HFFc6 (cell line): ENCODE data around the gene VIPR2. TPM values are rescaled to one million over a fixed set of nuclear protein-coding genes. Genes with fewer than 3 reads are reported as not detected.

Experiments used
- DNase-seq: peaks from one replicate; pipeline ENCODE4 v3.0.0-alpha.2; 2018
- H3K27ac Mint-ChIP-seq: 2 replicates; pipeline ENCODE4 v1.8.0; 2020; ENCODE audit warnings: mild to moderate bottlenecking, mixed read lengths
- H3K27me3 Mint-ChIP-seq: 2 replicates; pipeline ENCODE4 v1.8.0; 2021; ENCODE audit warnings: mild to moderate bottlenecking, moderate library complexity, mixed read lengths; ENCODE audit not compliant: insufficient read depth
- H3K36me3 Mint-ChIP-seq: 2 replicates; pipeline ENCODE4 v1.8.0; 2021; ENCODE audit warnings: low read depth, mixed read lengths
- H3K4me1 Mint-ChIP-seq: 2 replicates; pipeline ENCODE4 v1.8.0; 2020; ENCODE audit warnings: low read depth, mixed read lengths
- H3K4me3 Mint-ChIP-seq: 2 replicates; pipeline ENCODE4 v1.8.0; 2020; ENCODE audit warnings: mild to moderate bottlenecking, moderate library complexity, mixed read lengths
- H3K9me3 Mint-ChIP-seq: 2 replicates; pipeline ENCODE4 v1.8.0; 2020; ENCODE audit warnings: mild to moderate bottlenecking, mixed read lengths
- total RNA-seq, 6 experiments: library from RNA; stranded (reverse); fragmentation: NEBNext Ultra II Directional; extraction: Animal tissue kit (Norgen Biotek cat#: 25700); gene quantifications; 2 replicates in 1 of 6; 3 replicates in 5 of 6; pipeline ENCODE4 v1.2.3, GENCODE V29; 2021
- TF ChIP-seq, protein P1 (sequence below): fragments of 200-600 bp; sonication (generic); IDR thresholded peaks from 2 replicates; pipeline ENCODE4 v1.5.0; 2021; ENCODE audit warnings: antibody characterized with exemption, mild to moderate bottlenecking

The VIPR2 gene
- total RNA-seq, 6 experiments from 2014 or later: not detected

DNA sequence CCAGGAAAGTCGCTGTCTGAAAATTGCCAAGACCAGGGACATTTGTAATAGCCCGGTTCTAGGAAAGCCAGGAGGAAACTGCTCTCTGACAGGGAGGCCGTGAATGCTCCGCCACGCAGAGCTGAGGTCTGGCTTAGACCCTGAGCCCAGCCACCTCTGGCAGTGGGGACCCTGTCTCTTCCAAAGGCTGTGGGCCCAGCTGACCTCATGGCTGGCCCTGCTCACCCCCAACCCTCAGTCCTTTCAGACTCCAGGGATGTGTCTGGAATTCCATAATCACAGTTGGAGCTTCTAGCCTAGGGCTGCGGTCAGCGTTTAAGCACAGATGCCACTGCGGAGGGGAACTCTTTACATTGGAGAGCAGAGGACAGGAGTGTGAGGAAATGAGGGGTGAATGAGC lies 6.6 kb upstream of the VIPR2 start:
- Mint-ChIP-seq H3K36me3 (peaks cover 5% of the 10 kb centered on the region; the same call in 1 of the 2 replicates), H3K27ac (no peak overlapping the region), H3K4me1 (no peaks in the 10 kb centered on the region), H3K27me3 (no peaks in the 10 kb centered on the region), H3K4me3 (no peak overlapping the region), H3K9me3 (peaks cover 49% of the 10 kb centered on the region)
- DNase-seq: no peak
- TF ChIP-seq, protein P1, sequence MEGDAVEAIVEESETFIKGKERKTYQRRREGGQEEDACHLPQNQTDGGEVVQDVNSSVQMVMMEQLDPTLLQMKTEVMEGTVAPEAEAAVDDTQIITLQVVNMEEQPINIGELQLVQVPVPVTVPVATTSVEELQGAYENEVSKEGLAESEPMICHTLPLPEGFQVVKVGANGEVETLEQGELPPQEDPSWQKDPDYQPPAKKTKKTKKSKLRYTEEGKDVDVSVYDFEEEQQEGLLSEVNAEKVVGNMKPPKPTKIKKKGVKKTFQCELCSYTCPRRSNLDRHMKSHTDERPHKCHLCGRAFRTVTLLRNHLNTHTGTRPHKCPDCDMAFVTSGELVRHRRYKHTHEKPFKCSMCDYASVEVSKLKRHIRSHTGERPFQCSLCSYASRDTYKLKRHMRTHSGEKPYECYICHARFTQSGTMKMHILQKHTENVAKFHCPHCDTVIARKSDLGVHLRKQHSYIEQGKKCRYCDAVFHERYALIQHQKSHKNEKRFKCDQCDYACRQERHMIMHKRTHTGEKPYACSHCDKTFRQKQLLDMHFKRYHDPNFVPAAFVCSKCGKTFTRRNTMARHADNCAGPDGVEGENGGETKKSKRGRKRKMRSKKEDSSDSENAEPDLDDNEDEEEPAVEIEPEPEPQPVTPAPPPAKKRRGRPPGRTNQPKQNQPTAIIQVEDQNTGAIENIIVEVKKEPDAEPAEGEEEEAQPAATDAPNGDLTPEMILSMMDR: no peak

DNA sequence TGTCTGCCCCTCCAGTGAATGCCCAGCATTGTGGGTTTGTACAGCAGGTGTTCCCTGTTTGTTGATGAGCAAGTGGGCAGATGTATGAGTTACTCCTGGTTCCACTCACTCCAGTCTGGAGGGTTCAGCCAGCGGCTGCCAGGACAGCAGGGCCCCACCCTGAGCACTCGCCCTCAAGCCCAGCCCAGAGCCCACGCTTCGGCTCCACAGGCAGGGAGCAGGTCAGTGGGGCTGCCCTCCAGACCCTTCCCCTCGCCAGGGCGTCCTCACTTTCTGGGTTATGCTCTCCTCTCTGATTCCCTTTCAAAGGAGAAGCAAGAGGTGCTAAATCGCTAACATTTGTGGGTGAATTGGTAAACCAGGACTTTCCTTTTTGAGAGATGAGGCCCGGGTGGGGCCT lies 4.8 kb upstream of the VIPR2 start:
- Mint-ChIP-seq H3K36me3 (peaks cover 5% of the 10 kb centered on the region; the same call in 1 of the 2 replicates), H3K4me1 (no peaks in the 10 kb centered on the region), H3K27me3 (no peaks in the 10 kb centered on the region), H3K9me3 (peaks cover 35% of the 10 kb centered on the region), H3K4me3 (no peak overlapping the region), H3K27ac (no peak overlapping the region)
- DNase-seq: no peak
- TF ChIP-seq, protein P1: no peak

DNA sequence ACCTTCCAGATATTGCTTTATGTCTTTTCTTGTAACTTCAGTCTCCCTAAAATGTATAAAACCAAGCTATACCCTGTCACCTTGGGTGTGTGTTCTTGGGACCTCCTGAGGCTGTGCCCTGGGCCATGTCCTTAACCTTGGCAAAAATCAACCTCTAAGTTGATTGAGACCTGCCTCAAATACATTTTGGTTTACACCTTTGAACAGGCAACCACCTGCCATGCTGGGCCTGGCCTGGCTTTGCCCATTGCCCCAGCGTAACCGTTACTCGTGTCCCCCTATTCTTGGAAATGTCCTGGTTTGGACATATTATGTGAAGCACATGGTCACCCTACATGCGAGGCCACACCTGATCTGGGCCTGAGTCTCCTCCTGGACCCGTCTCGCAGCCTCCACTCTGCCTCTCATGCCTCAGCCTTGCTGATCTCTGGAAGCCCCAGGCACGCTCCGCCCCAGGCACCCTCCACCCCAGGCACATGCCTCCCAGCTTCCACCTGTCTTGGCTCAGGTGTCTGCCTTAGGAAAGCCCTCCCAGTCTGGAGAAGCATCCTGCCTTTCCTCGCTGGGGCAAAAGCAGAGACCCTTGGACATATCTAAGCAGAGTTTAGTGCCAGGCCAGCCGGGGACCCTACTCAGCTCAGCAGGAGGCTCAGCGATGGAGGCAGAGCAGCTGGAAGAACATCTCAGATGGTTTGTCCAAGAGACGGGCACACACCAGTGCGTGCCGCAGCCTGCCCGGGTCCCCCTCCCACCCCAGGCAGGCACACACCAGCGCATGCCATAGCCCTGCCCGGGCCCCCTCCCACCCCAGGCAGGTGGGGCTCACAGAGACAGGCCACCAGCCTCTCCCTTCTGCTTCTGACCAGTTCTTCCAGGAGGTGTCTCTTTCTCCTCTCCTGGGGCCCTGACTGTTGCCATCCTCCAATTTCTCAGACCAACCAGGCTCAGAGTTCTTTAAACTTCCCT lies 4.0 kb upstream of the VIPR2 start:
- Mint-ChIP-seq H3K9me3 (peaks cover 32% of the 10 kb centered on the region), H3K36me3 (peaks cover 5% of the 10 kb centered on the region; the same call in 1 of the 2 replicates), H3K27ac (no peak overlapping the region)

DNA sequence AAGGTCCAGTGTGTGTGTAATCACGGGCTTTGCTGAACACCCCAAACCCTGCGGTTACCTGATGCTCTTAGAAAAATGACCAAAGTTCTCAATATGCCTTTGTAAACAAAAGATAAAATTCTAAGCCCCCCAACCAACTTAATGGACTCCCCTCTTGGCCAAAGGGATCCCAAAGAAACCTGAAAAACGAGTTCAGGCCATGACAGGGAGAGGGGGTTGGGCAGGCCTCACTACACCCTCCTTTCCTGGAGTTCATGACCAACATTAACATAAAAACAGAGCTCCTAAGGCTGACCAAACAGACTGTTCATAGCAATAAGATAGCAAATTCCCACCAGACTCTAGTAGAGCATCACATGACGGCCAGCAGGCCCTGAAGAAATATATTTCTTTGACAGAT lies 3.0 kb upstream of the VIPR2 start:
- peaks cover 30% of the 10 kb centered on the region for H3K9me3 Mint-ChIP-seq
- peaks cover 2% of the 10 kb centered on the region; the same call in 1 of the 2 replicates for H3K27me3 Mint-ChIP-seq
- no peaks in the 10 kb centered on the region for H3K36me3 Mint-ChIP-seq
- H3K27ac Mint-ChIP-seq: no peak overlapping the region
- H3K4me1 Mint-ChIP-seq: no peaks in the 10 kb centered on the region
- no peak overlapping the region for H3K4me3 Mint-ChIP-seq
- TF ChIP-seq, protein P1: no peak
- DNase-seq: no peak

More for the DNA sequence above, 4.0 kb upstream of the VIPR2 start:
- Mint-ChIP-seq H3K4me3 (no peak overlapping the region), H3K27me3 (no peaks in the 10 kb centered on the region), H3K4me1 (no peaks in the 10 kb centered on the region)
- TF ChIP-seq, protein P1: no peak
- DNase-seq: no peak

- peaks cover 29% of the 10 kb centered on the region for H3K9me3 Mint-ChIP-seq
- no peaks in the 10 kb centered on the region for H3K4me1 Mint-ChIP-seq
- no peak for DNase-seq
- H3K4me3 Mint-ChIP-seq: no peak overlapping the region
- H3K27ac Mint-ChIP-seq: no peak overlapping the region
- no peaks in the 10 kb centered on the region for H3K36me3 Mint-ChIP-seq
- TF ChIP-seq, protein P1: no peak
- H3K27me3 Mint-ChIP-seq: peaks cover 2% of the 10 kb centered on the region; the same call in 1 of the 2 replicates
These were observed 2.6 kb upstream of the VIPR2 start for GRCh38 chr7:159147246-159147645.
